HCT116 (cell line): ENCODE data around the gene SPON1. TPM values are rescaled to one million over a fixed set of nuclear protein-coding genes. Genes with fewer than 3 reads are reported as not detected.

Source experiments
- ATAC-seq: fragments of 200-7000 bp; cut with Tn5 transposase; 2 replicates; pipeline ENCODE4 v1.9.1; 2020; ENCODE audit warnings: mild to moderate bottlenecking, moderate library complexity
- BruUV-seq: library from RNA; stranded (reverse); fragments of 400-500 nt; replicated peaks from 2 replicates; lab custom pipeline; 2021; lab: Mats Ljungman, UMichigan
- CTCF ChIA-PET: fragments of 300-600 bp; sonication (Branson Sonifier 250); formaldehyde crosslinking; loops from one replicate; lab custom pipeline; 2021; ENCODE audit warnings: antibody characterized with exemption; lab: Charles Lee
- POLR2A ChIA-PET: fragments of 300-600, 350-600 bp; sonication (Branson Sonifier 250); formaldehyde crosslinking; loops from one replicate; lab custom pipeline; 2021; ENCODE audit warnings: antibody characterized with exemption; lab: Charles Lee
- RAD21 ChIA-PET, 2 experiments: fragments of 300-600 bp; sonication (Branson Sonifier 250); formaldehyde crosslinking; loops; one replicate each; lab custom pipeline; 2023; ENCODE audit warnings: low total read pairs in 2 of 2; ENCODE audit not compliant: uncharacterized antibody in 2 of 2, unreplicated experiment in 2 of 2, low non-redundant PET in 1 of 2; lab: Charles Lee
- DNase-seq: peaks from one replicate; pipeline ENCODE4 v3.0.0-alpha.2; 2010; ENCODE audit warnings: low read depth, low spot score
- H2AFZ ChIP-seq: fragments of 200-600 bp; shearing (Covaris generic), sonication (generic); 2 replicates; pipeline ENCODE4 v1.6.1; 2017; ENCODE audit warnings: low read depth, mixed run types, mixed read lengths, antibody characterized with exemption, low read length; ENCODE audit not compliant: poor library complexity, severe bottlenecking
- H3K27ac ChIP-seq: 2 replicates; pipeline ENCODE4 v1.5.1; 2012; ENCODE audit warnings: low read depth, low read length
- H3K27me3 ChIP-seq: fragments of 200-600 bp; sonication (generic); 2 replicates; pipeline ENCODE4 v1.6.1; 2016; ENCODE audit warnings: mixed run types, low read length, mixed read lengths; ENCODE audit not compliant: insufficient read depth
- H3K36me3 ChIP-seq, 2 experiments: fragments of 200-500 bp in 1 of 2; fragments of 200-600 bp in 1 of 2; sonication (Bioruptor generic) in 1 of 2; sonication (generic) in 1 of 2; 2 replicates each; pipeline versions ENCODE4 v1.5.1 to v1.6.1; 2014 to 2016; ENCODE audit warnings: low read length in 2 of 2, inconsistent platforms in 1 of 2, mixed read lengths in 1 of 2, mixed run types in 1 of 2; ENCODE audit not compliant: insufficient read depth in 2 of 2, control insufficient read depth in 1 of 2
- H3K4me1 ChIP-seq, 2 experiments: fragments of 200-600 bp in 1 of 2; sonication (generic) in 1 of 2; 2 replicates each; pipeline versions ENCODE4 v1.5.1 to v1.6.1; 2012 to 2017; ENCODE audit warnings: low read length in 2 of 2, inconsistent platforms in 1 of 2, mild to moderate bottlenecking in 1 of 2, mixed read lengths in 1 of 2, mixed run types in 1 of 2, moderate library complexity in 1 of 2; ENCODE audit not compliant: insufficient read depth in 2 of 2, control insufficient read depth in 1 of 2
- H3K4me2 ChIP-seq: fragments of 200-600 bp; sonication (generic); 2 replicates; pipeline ENCODE4 v1.6.1; 2017; ENCODE audit warnings: mixed run types, low read length, mixed read lengths
- H3K4me3 ChIP-seq, 2 experiments: fragments of 200-600 bp in 1 of 2; sonication (generic) in 1 of 2; replicated peaks in 1 of 2; 2 replicates each; pipeline ENCODE4 v1.5.1; 2011 to 2016; ENCODE audit warnings: low read length in 2 of 2, control low read depth in 1 of 2, low read depth in 1 of 2, mild to moderate bottlenecking in 1 of 2, mixed read lengths in 1 of 2, mixed run types in 1 of 2
- H3K79me2 ChIP-seq: fragments of 200-600 bp; sonication (generic); 2 replicates; pipeline ENCODE4 v1.6.1; 2017; ENCODE audit warnings: mild to moderate bottlenecking, mixed run types, low read length, moderate library complexity, mixed read lengths; ENCODE audit not compliant: insufficient read depth
- H3K9ac ChIP-seq: fragments of 200-600 bp; sonication (generic); 2 replicates; pipeline ENCODE4 v1.6.1; 2016; ENCODE audit warnings: low read length, mixed read lengths
- H3K9me2 ChIP-seq: fragments of 200-600 bp; sonication (generic), shearing (Covaris generic); 2 replicates; pipeline ENCODE4 v1.6.1; 2017; ENCODE audit warnings: mixed run types, mild to moderate bottlenecking, moderate library complexity; ENCODE audit not compliant: insufficient read depth
- H3K9me3 ChIP-seq, 2 experiments: fragments of 200-500 bp in 1 of 2; fragments of 200-600 bp in 1 of 2; sonication (Bioruptor generic) in 1 of 2; sonication (generic) in 1 of 2; 2 replicates each; pipeline ENCODE4 v1.6.1; 2014 to 2017; ENCODE audit warnings: low read length in 2 of 2, mixed read lengths in 2 of 2, inconsistent platforms in 1 of 2, low read depth in 1 of 2, mild to moderate bottlenecking in 1 of 2, mixed run types in 1 of 2, moderate library complexity in 1 of 2; ENCODE audit not compliant: control insufficient read depth in 1 of 2, insufficient read depth in 1 of 2
- H4K20me1 ChIP-seq: fragments of 200-600 bp; sonication (generic), shearing (Covaris generic); 2 replicates; pipeline ENCODE4 v1.6.1; 2017; ENCODE audit warnings: mixed run types, mild to moderate bottlenecking, moderate library complexity; ENCODE audit not compliant: insufficient read depth
- ELF1 ChIP-seq: IDR thresholded peaks from 2 replicates; pipeline ENCODE4 v1.6.1; 2012; ENCODE audit warnings: low read depth, borderline replicate concordance
- EZH2 ChIP-seq: fragments of 200-600 bp; sonication (generic); IDR thresholded peaks from 2 replicates; pipeline ENCODE4 v1.6.1; 2017; ENCODE audit warnings: antibody characterized with exemption, mixed run types
- FOSL1 ChIP-seq: IDR thresholded peaks from 2 replicates; pipeline ENCODE4 v1.6.1; 2012; ENCODE audit warnings: low read depth
- JUND ChIP-seq: IDR thresholded peaks from 2 replicates; pipeline ENCODE4 v1.6.1; 2012
- POLR2A ChIP-seq: IDR thresholded peaks from 2 replicates; pipeline ENCODE4 v1.7.0; 2011; ENCODE audit warnings: borderline replicate concordance; ENCODE audit not compliant: insufficient read depth, insufficient read length; ENCODE audit errors: extremely low read depth
- POLR2AphosphoS5 ChIP-seq: IDR thresholded peaks from 2 replicates; pipeline ENCODE4 v1.6.1; 2011; ENCODE audit warnings: mild to moderate bottlenecking, low read depth, low read length, moderate library complexity
- RAD21 ChIP-seq: IDR thresholded peaks from 2 replicates; pipeline ENCODE4 v1.6.1; 2012; ENCODE audit warnings: low read depth, mild to moderate bottlenecking
- SRF ChIP-seq: IDR thresholded peaks from 2 replicates; pipeline ENCODE4 v1.6.1; 2012; ENCODE audit warnings: low read depth
- YY1 ChIP-seq: IDR thresholded peaks from 2 replicates; pipeline ENCODE4 v1.6.1; 2011; ENCODE audit warnings: low read length, low read depth, moderate library complexity, mild to moderate bottlenecking; ENCODE audit not compliant: insufficient replicate concordance; ENCODE audit errors: extremely low read depth
- ZFX ChIP-seq: fragments of 450-650 bp; IDR thresholded peaks from 2 replicates; pipeline ENCODE4 v1.6.1; 2017
- intact Hi-C: fragments of 100-400 bp; cut with micrococcal nuclease; formaldehyde crosslinking; loops from 2 replicates; pipeline ENCODE4 v1.10.0; 2022
- total RNA-seq: library from RNA; stranded (reverse); gene quantifications from one replicate; pipeline ENCODE4 v1.2.1, GENCODE V29; 2021; ENCODE audit not compliant: unreplicated experiment
- TF ChIP-seq, protein P1 (sequence below): IDR thresholded peaks from 2 replicates; pipeline ENCODE4 v1.6.1; 2011; ENCODE audit warnings: mild to moderate bottlenecking, low read length, moderate library complexity; ENCODE audit not compliant: insufficient replicate concordance; ENCODE audit errors: extremely low read depth
- TF ChIP-seq, protein P2 (sequence below): IDR thresholded peaks from 2 replicates; pipeline ENCODE4 v1.6.1; 2012
- TF ChIP-seq, protein P3 (sequence below): IDR thresholded peaks from 2 replicates; pipeline ENCODE4 v1.6.1; 2012
- TF ChIP-seq, protein P4 (sequence below), 3 experiments: fragments of 200-600 bp in 1 of 3; sonication (generic) in 1 of 3; IDR thresholded peaks in 2 of 3; conservative IDR thresholded peaks in 1 of 3; 2 replicates each; pipeline ENCODE4 v1.5.1; 2012 to 2017; ENCODE audit warnings: low read depth in 2 of 3, low read length in 2 of 3, antibody characterized with exemption in 1 of 3, borderline replicate concordance in 1 of 3, control low read depth in 1 of 3, mild to moderate bottlenecking in 1 of 3, mixed read lengths in 1 of 3, mixed run types in 1 of 3, moderate library complexity in 1 of 3; ENCODE audit not compliant: insufficient read depth in 1 of 3

The SPON1 gene
- total RNA-seq, 1 experiment from 2014 or later = 0.17 TPM

DNA sequence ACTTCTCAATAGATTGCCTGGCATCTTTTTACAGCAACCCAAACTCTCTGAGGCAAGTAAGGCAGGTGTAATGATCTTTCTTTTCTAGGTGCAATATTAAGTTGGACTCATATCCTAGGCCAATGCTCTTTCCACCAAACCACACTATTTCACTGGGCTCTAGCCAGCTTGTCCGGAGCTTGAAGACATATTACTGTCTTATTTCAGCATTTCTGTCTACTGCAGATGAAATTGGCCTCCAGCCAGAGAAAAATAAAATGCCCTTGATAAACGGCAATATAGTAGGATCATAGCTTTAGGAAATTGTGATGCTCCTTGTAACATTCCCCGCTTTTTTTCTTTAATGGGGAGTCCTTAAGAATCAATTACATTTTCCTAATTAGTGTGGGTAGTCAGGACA lies 48.1 kb downstream of the SPON1 start:
- Histone ChIP-seq H4K20me1 (no peaks in the 10 kb centered on the region), H3K27ac (no peak overlapping the region), H3K36me3 (no peaks in the 10 kb centered on the region), H3K9ac (no peak overlapping the region), H3K9me2 (no peaks in the 10 kb centered on the region; the same call in 1 of the 2 replicates), H3K4me3 (no peak overlapping the region), H3K4me2 (no peak overlapping the region)
- ChIA-PET CTCF (no interaction called here), POLR2A (no interaction called here)
- intact Hi-C loops = no loop called here
- no peak for ATAC-seq
- TF ChIP-seq SRF (no peak), FOSL1 (no peak), POLR2A (no peak), EZH2 (no peak), ELF1 (no peak), YY1 (no peak), POLR2AphosphoS5 (no peak), ZFX (no peak), RAD21 (no peak), JUND (no peak)
- TF ChIP-seq, protein P1, sequence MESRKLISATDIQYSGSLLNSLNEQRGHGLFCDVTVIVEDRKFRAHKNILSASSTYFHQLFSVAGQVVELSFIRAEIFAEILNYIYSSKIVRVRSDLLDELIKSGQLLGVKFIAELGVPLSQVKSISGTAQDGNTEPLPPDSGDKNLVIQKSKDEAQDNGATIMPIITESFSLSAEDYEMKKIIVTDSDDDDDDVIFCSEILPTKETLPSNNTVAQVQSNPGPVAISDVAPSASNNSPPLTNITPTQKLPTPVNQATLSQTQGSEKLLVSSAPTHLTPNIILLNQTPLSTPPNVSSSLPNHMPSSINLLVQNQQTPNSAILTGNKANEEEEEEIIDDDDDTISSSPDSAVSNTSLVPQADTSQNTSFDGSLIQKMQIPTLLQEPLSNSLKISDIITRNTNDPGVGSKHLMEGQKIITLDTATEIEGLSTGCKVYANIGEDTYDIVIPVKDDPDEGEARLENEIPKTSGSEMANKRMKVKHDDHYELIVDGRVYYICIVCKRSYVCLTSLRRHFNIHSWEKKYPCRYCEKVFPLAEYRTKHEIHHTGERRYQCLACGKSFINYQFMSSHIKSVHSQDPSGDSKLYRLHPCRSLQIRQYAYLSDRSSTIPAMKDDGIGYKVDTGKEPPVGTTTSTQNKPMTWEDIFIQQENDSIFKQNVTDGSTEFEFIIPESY = no peak
- TF ChIP-seq, protein P2, sequence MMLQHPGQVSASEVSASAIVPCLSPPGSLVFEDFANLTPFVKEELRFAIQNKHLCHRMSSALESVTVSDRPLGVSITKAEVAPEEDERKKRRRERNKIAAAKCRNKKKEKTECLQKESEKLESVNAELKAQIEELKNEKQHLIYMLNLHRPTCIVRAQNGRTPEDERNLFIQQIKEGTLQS = no peak
- TF ChIP-seq, protein P3, sequence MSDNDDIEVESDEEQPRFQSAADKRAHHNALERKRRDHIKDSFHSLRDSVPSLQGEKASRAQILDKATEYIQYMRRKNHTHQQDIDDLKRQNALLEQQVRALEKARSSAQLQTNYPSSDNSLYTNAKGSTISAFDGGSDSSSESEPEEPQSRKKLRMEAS = no peak
- TF ChIP-seq, protein P4, sequence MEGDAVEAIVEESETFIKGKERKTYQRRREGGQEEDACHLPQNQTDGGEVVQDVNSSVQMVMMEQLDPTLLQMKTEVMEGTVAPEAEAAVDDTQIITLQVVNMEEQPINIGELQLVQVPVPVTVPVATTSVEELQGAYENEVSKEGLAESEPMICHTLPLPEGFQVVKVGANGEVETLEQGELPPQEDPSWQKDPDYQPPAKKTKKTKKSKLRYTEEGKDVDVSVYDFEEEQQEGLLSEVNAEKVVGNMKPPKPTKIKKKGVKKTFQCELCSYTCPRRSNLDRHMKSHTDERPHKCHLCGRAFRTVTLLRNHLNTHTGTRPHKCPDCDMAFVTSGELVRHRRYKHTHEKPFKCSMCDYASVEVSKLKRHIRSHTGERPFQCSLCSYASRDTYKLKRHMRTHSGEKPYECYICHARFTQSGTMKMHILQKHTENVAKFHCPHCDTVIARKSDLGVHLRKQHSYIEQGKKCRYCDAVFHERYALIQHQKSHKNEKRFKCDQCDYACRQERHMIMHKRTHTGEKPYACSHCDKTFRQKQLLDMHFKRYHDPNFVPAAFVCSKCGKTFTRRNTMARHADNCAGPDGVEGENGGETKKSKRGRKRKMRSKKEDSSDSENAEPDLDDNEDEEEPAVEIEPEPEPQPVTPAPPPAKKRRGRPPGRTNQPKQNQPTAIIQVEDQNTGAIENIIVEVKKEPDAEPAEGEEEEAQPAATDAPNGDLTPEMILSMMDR (IDR thresholded peaks at IDR 0.05 in 2 of 3, conservative IDR thresholded peaks at IDR 0.05 in 1 of 3; ENCODE audit: borderline replicate concordance in 1 of 3, insufficient read depth in 1 of 3, low read depth in 2 of 3, low read length in 2 of 3) = no peak
- TF ChIP-seq, all 23 proteins: peak for 0
- Histone ChIP-seq H3K4me1 (peaks cover 6 to 8% of the 10 kb centered on the region in 2 experiments; a peak in 3 of 4 replicates), H3K9me3 (no peaks in the 10 kb centered on the region), H3K27me3 (no peaks in the 10 kb centered on the region; the same call in 1 of the 2 replicates), H3K79me2 (no peaks in the 10 kb centered on the region), H2AFZ (no peak overlapping the region)
- RAD21 ChIA-PET = no interaction called here
- DNase-seq = no peak
- no TSS peak for BruUV-seq
